Activated T-cell treated with anti-CD3 and anti-CD28 coated beads, Interleukin-2, amount 50 U/mL, for 48 hours (primary cell): ENCODE data around the gene IMMP2L.
"Not testable (repeated sequence)": the region's sequence is repeated elsewhere in the genome, so short reads cannot be mapped to it uniquely, and the experiment has no call there.

ENCODE experiments used
- DNase-seq, 2 experiments: peaks; one replicate each; pipeline ENCODE4 v3.0.0-alpha.2; 2020

IMMP2L gene

GRCh38 chr7:111251365-111251764 lies 310.9 kb downstream of the IMMP2L start:
- not testable (repeated sequence) for DNase-seq

- DNase-seq: not testable (repeated sequence)
Measured at GRCh38 chr7:111249807-111250206, 312.5 kb downstream of the IMMP2L start.

- DNase-seq: no peak
Measured at GRCh38 chr7:111242141-111242755, 320.0 kb downstream of the IMMP2L start.

- DNase-seq: no peak
Measured at GRCh38 chr7:111240371-111240770, 321.9 kb downstream of the IMMP2L start.

- no peak for DNase-seq
Measured at GRCh38 chr7:111239437-111239836, 322.9 kb downstream of the IMMP2L start.

GRCh38 chr7:111238886-111239285 lies 323.4 kb downstream of the IMMP2L start:
- DNase-seq: no peak

- no peak for DNase-seq
Measured at GRCh38 chr7:111235709-111236108, 326.6 kb downstream of the IMMP2L start.

- DNase-seq: no peak
Measured at GRCh38 chr7:111232249-111233084, 329.8 kb downstream of the IMMP2L start.

GRCh38 chr7:111229916-111230315 lies 332.4 kb downstream of the IMMP2L start:
- DNase-seq: no peak

GRCh38 chr7:111229181-111229740 lies 333.0 kb downstream of the IMMP2L start:
- no peak for DNase-seq

- no peak for DNase-seq
Measured at GRCh38 chr7:111228437-111228836, 333.9 kb downstream of the IMMP2L start.

- no peak for DNase-seq
Measured at GRCh38 chr7:111226800-111227199, 335.5 kb downstream of the IMMP2L start.

- DNase-seq: no peak
Measured at GRCh38 chr7:111224354-111225231, 337.7 kb downstream of the IMMP2L start.

GRCh38 chr7:111223802-111224253 lies 338.5 kb downstream of the IMMP2L start:
- DNase-seq: no peak

GRCh38 chr7:111215550-111215949 lies 346.7 kb downstream of the IMMP2L start:
- DNase-seq: no peak

- no peak for DNase-seq
Measured at GRCh38 chr7:111212857-111213523, 349.3 kb downstream of the IMMP2L start.

- DNase-seq: no peak
Measured at GRCh38 chr7:111210996-111211395, 351.3 kb downstream of the IMMP2L start.

- DNase-seq: no peak
Measured at GRCh38 chr7:111210043-111210442, 352.2 kb downstream of the IMMP2L start.

GRCh38 chr7:111205251-111205650 lies 357.0 kb downstream of the IMMP2L start:
- DNase-seq: no peak

GRCh38 chr7:111202321-111202720 lies 360.0 kb downstream of the IMMP2L start:
- no peak for DNase-seq

- DNase-seq: no peak
Measured at GRCh38 chr7:111199643-111200042, 362.6 kb downstream of the IMMP2L start.

- DNase-seq: no peak
Measured at GRCh38 chr7:111198255-111198654, 364.0 kb downstream of the IMMP2L start.
